ENCODE data around the gene TYROBP.

DNA sequence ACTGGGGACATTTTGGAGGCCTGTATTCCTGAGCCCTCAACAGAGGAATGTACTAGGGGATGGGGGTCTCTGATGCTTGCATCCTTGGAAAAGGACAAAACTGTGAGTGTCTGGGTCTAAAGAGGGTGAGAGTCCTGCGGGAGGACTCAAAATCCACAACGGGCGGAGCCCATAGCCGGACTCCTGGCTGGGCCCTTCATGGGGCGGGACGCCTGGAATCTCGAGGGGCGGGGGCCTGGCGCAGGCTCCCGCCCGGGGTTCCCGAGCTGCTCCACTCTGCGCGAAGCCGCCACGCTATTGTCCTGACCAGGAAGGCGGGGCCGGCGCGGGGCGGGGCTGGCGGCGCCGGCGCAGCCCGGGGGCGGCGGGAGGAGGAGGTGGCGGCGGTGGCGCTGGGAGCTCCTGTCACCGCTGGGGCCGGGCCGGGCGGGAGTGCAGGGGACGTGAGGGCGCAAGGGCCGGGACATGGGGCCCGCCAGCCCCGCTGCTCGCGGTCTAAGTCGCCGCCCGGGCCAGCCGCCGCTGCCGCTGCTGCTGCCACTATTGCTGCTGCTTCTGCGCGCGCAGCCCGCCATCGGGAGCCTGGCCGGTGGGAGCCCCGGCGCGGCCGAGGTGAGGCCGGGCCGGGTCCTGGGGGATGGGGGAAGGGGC, 39.8 kb downstream of the TYROBP start, which contains the start of gene APLP1:
- TF ChIP-seq POLR2A (IDR thresholded peaks at IDR 0.05) = no peak
- TF ChIP-seq, protein P1, sequence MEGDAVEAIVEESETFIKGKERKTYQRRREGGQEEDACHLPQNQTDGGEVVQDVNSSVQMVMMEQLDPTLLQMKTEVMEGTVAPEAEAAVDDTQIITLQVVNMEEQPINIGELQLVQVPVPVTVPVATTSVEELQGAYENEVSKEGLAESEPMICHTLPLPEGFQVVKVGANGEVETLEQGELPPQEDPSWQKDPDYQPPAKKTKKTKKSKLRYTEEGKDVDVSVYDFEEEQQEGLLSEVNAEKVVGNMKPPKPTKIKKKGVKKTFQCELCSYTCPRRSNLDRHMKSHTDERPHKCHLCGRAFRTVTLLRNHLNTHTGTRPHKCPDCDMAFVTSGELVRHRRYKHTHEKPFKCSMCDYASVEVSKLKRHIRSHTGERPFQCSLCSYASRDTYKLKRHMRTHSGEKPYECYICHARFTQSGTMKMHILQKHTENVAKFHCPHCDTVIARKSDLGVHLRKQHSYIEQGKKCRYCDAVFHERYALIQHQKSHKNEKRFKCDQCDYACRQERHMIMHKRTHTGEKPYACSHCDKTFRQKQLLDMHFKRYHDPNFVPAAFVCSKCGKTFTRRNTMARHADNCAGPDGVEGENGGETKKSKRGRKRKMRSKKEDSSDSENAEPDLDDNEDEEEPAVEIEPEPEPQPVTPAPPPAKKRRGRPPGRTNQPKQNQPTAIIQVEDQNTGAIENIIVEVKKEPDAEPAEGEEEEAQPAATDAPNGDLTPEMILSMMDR (IDR thresholded peaks at IDR 0.05) = no peak
- TF ChIP-seq EP300 (IDR thresholded peaks at IDR 0.05) = no peak
